ENCODE results near the gene ASIC2. TPM values are rescaled to one million over a fixed set of nuclear protein-coding genes. Genes with fewer than 3 reads are reported as not detected.

Gene ASIC2
- total and polyA plus RNA-seq, 2 donors (not counting 3 experiments of a cell fraction or from before 2014, with no cell fraction given) = not detected

DNA sequence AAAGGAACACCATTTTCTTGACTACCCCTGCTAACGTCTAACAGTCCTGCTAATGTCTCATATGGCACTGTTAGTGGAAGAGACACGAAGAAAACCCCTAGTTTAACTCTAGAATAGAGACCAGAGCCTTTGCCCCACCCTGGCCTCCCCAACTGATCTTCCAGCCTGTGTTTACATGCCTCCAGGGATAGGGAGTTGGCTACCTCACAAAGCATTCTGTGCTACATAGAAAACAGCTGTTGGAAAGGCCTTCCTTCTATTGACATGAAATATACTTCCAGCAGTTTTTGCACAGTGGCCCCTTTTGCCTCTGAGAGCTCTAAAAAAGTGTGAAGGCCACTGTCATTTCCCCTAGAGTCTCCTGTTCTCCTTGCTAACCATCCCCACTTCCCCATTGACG lies 73.1 kb downstream of the ASIC2 start:
- Histone ChIP-seq H3K79me2 (ENCODE audit: control insufficient read depth, insufficient read depth, low read length) (no peaks in the 10 kb centered on the region), H3K27me3 (ENCODE audit: control insufficient read depth in 2 of 2, insufficient read depth in 2 of 2, low read length in 2 of 2) (no peaks in the 10 kb centered on the region), H3K4me3 (replicated peaks in 1 of 3; ENCODE audit: insufficient read depth in 1 of 3, low read depth in 1 of 3, low read length in 3 of 3) (no peak overlapping the region), H3K4me2 (ENCODE audit: insufficient read depth, low read length) (no peak overlapping the region), H3K9me3 (replicated peaks; ENCODE audit: control insufficient read depth, insufficient read depth, low read length) (no peaks in the 10 kb centered on the region), H4K20me1 (replicated peaks; ENCODE audit: control insufficient read depth, extremely low read depth, insufficient read depth, low read length) (no peaks in the 10 kb centered on the region), H3K4me1 (ENCODE audit: control insufficient read depth, extremely low read depth, insufficient read depth, low read length) (no peaks in the 10 kb centered on the region), H3K9ac (replicated peaks; ENCODE audit: extremely low read depth, insufficient read depth, low read length) (no peak overlapping the region), H2AFZ (ENCODE audit: low read depth, low read length) (no peak overlapping the region), H3K27ac (ENCODE audit: insufficient read depth, low read depth, low read length) (no peak overlapping the region), H3K9me1 (replicated peaks; ENCODE audit: control insufficient read depth, extremely low read depth, insufficient read depth, low read length) (no peaks in the 10 kb centered on the region), H3K36me3 (ENCODE audit: control insufficient read depth in 2 of 2, extremely low read depth in 1 of 2, insufficient read depth in 2 of 2, low read length in 2 of 2) (no peaks in the 10 kb centered on the region)
- no peak for DNase-seq (ENCODE audit: low read depth, low spot score)
- intact Hi-C loops (cut with micrococcal nuclease) = no loop called here
- TF ChIP-seq GATA2 (IDR thresholded peaks at IDR 0.05; ENCODE audit: insufficient read depth, insufficient read length, low read depth, low read length) (no peak), POLR2A (IDR thresholded peaks at IDR 0.05; ENCODE audit: low read depth, low read length) (no peak), JUN (IDR thresholded peaks at IDR 0.05; ENCODE audit: borderline replicate concordance, insufficient read depth, insufficient read length, low read depth) (no peak)
- TF ChIP-seq, protein P1, sequence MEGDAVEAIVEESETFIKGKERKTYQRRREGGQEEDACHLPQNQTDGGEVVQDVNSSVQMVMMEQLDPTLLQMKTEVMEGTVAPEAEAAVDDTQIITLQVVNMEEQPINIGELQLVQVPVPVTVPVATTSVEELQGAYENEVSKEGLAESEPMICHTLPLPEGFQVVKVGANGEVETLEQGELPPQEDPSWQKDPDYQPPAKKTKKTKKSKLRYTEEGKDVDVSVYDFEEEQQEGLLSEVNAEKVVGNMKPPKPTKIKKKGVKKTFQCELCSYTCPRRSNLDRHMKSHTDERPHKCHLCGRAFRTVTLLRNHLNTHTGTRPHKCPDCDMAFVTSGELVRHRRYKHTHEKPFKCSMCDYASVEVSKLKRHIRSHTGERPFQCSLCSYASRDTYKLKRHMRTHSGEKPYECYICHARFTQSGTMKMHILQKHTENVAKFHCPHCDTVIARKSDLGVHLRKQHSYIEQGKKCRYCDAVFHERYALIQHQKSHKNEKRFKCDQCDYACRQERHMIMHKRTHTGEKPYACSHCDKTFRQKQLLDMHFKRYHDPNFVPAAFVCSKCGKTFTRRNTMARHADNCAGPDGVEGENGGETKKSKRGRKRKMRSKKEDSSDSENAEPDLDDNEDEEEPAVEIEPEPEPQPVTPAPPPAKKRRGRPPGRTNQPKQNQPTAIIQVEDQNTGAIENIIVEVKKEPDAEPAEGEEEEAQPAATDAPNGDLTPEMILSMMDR (IDR thresholded peaks at IDR 0.05; ENCODE audit: extremely low read depth in 1 of 2, insufficient read depth in 1 of 2, low read depth in 1 of 2, low read length in 2 of 2) = no peak
- CTCF ChIA-PET = no interaction called here
- FAIRE-seq = no peak
- dilution Hi-C loops (cut with MboI; ENCODE audit: extremely low pct_ligation_motif_present, low sequenced_read_pairs) = no loop called here
- no TSS peak for BruUV-seq (replicated peaks)
- POLR2A ChIA-PET = no interaction called here

DNA sequence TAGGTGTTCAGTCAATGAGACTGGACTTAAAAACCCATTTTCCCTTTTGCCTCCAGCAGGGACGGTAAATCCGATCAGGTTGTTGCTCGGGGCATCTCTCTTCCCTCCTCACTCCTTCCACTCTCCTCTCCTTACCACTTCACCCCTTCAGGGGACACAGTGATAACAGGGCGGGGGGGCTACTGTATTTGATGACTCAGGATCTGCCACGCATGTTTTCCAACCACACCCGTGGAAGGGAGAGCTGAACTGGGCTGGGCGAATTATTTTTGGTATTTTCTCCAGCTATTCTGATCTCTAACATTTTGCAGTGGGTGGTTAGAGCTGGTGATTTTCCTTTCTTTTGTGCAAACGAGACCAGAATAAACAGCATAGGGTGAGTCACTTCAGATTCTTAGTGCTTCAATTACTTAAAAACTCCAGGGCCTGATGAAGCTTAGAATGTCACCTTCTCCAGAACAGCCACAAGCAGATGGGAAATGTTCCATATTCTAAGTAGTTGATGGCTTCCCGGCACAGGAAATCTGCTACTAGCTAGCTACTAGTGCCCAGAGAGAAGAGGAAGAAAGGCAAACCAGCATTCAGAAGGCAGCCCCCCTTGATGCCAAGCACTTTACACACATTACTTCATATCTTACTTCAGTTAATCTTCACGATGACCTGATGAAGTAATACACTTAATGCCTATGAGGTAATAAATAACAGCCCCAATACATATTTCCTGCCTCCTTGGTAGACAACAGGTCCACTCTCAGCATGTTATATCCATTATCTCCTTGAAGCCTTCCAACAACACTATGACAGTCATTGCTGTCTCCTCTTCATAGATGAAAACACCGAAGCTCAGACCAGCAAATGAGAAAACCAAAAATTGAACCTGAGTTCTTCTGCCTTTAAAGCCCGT lies 74.1 kb downstream of the ASIC2 start:
- no peak overlapping the region for H2AFZ ChIP-seq (ENCODE audit: low read depth, low read length)
- H4K20me1 ChIP-seq (replicated peaks; ENCODE audit: control insufficient read depth, extremely low read depth, insufficient read depth, low read length) = no peaks in the 10 kb centered on the region
- DNase-seq (ENCODE audit: low read depth, low spot score) (no peak), FAIRE-seq (no peak)
- H3K9ac ChIP-seq (replicated peaks; ENCODE audit: extremely low read depth, insufficient read depth, low read length) = no peak overlapping the region
- no peaks in the 10 kb centered on the region for H3K79me2 ChIP-seq (ENCODE audit: control insufficient read depth, insufficient read depth, low read length)
- ChIA-PET POLR2A (no interaction called here), CTCF (no interaction called here)
- no peak for TF ChIP-seq MYC (IDR thresholded peaks at IDR 0.05; ENCODE audit: low read depth, low read length)
- TF ChIP-seq, protein P2, sequence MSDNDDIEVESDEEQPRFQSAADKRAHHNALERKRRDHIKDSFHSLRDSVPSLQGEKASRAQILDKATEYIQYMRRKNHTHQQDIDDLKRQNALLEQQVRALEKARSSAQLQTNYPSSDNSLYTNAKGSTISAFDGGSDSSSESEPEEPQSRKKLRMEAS (IDR thresholded peaks at IDR 0.05; ENCODE audit: insufficient read depth, insufficient read length) = no peak
- no peak for TF ChIP-seq GATA2 (IDR thresholded peaks at IDR 0.05; ENCODE audit: insufficient read depth, insufficient read length, low read depth, low read length)
- no peak for TF ChIP-seq JUN (IDR thresholded peaks at IDR 0.05; ENCODE audit: borderline replicate concordance, insufficient read depth, insufficient read length, low read depth)
- TF ChIP-seq POLR2AphosphoS5 (IDR thresholded peaks at IDR 0.05; ENCODE audit: insufficient read depth, low read depth, low read length) = no peak
- TF ChIP-seq EZH2 (IDR thresholded peaks at IDR 0.05; ENCODE audit: borderline replicate concordance, low read depth, low read length, severe bottlenecking) = no peak
- TF ChIP-seq POLR2A (IDR thresholded peaks at IDR 0.05; ENCODE audit: low read depth, low read length) = no peak
- TF ChIP-seq, protein P1 (IDR thresholded peaks at IDR 0.05; ENCODE audit: extremely low read depth in 1 of 2, insufficient read depth in 1 of 2, low read depth in 1 of 2, low read length in 2 of 2) = no peak
- TF ChIP-seq FOS (IDR thresholded peaks at IDR 0.05; ENCODE audit: borderline replicate concordance, insufficient read depth, low read length) = no peak
- H3K4me2 ChIP-seq (ENCODE audit: insufficient read depth, low read length) = no peak overlapping the region
- H3K27me3 ChIP-seq (ENCODE audit: control insufficient read depth in 2 of 2, insufficient read depth in 2 of 2, low read length in 2 of 2) = no peaks in the 10 kb centered on the region
- intact Hi-C loops (cut with micrococcal nuclease) = no loop called here
- dilution Hi-C loops (cut with MboI; ENCODE audit: extremely low pct_ligation_motif_present, low sequenced_read_pairs) = no loop called here
- H3K9me3 ChIP-seq (replicated peaks; ENCODE audit: control insufficient read depth, insufficient read depth, low read length) = no peaks in the 10 kb centered on the region
- no peak overlapping the region for H3K4me3 ChIP-seq (replicated peaks in 1 of 3; ENCODE audit: insufficient read depth in 1 of 3, low read depth in 1 of 3, low read length in 3 of 3)
- H3K36me3 ChIP-seq (ENCODE audit: control insufficient read depth in 2 of 2, extremely low read depth in 1 of 2, insufficient read depth in 2 of 2, low read length in 2 of 2) = no peaks in the 10 kb centered on the region
- no peak overlapping the region for H3K27ac ChIP-seq (ENCODE audit: insufficient read depth, low read depth, low read length)
- no TSS peak for BruUV-seq (replicated peaks)
- no peaks in the 10 kb centered on the region for H3K9me1 ChIP-seq (replicated peaks; ENCODE audit: control insufficient read depth, extremely low read depth, insufficient read depth, low read length)
- H3K4me1 ChIP-seq (ENCODE audit: control insufficient read depth, extremely low read depth, insufficient read depth, low read length) = no peaks in the 10 kb centered on the region

All from endothelial cell of umbilical vein (primary cell).